ENCODE results near the gene TRIM31. TPM values are rescaled to one million over a fixed set of nuclear protein-coding genes. Genes with fewer than 3 reads are reported as not detected.

The TRIM31 gene
- total RNA-seq, 2 experiments from 2014 or later: not detected

DNA sequence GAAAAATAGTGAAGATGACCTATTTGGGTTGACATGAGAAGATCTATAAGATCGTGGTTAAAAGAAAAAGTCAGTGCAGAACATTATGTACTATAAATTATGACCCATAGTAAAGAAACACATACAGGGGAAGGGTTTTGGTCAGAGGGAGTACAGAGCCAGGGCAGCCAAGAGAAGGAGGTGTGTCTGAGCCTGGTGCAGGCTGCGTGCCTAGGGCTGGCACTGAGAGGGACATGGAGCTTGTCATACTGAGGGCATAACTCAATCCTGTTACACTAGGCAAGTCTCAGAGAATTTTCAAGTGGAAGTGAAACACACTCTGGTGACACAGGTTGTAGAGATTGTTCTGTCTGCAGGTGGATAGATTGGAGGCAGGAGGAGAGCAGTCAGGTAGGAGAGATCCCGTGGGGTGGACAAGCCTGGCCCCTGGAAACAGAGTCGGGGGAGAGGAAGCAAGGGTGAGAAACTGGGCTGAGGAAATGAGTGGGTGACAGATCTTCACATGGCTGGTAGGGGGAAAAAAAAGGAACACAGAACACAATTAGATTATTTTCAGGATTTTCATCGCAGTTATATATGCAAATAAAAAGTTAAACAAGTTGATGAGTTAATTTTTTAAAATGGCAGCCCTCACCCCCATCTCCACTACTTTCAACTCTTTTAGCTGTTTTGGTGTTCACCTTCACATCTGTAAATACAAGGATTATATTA is 18.8 kb downstream of the TRIM31 start:
- POLR2A ChIA-PET: no interaction called here
- peaks cover 13% of the 10 kb centered on the region for H3K4me1 Mint-ChIP-seq
- ATAC-seq: no peak
- H3K9me3 Mint-ChIP-seq (ENCODE audit: low read depth): no peaks in the 10 kb centered on the region
- DNase-seq: no peak
- H3K4me3 Mint-ChIP-seq: no peak overlapping the region
- H3K27me3 Mint-ChIP-seq: peaks cover 60% of the 10 kb centered on the region
- H3K36me3 Mint-ChIP-seq (ENCODE audit: low read depth): no peaks in the 10 kb centered on the region
- CTCF ChIA-PET: interaction anchor here (0.8 to 2.3 kb wide), 4 partner anchors 9 to 58 kb away, joined by 3 to 8 read pairs (median 4); no protein-coding TSS in a partner anchor
- intact Hi-C loops (cut with DNase I, micrococcal nuclease): no loop called here
- no peak overlapping the region for H3K27ac Mint-ChIP-seq

DNA sequence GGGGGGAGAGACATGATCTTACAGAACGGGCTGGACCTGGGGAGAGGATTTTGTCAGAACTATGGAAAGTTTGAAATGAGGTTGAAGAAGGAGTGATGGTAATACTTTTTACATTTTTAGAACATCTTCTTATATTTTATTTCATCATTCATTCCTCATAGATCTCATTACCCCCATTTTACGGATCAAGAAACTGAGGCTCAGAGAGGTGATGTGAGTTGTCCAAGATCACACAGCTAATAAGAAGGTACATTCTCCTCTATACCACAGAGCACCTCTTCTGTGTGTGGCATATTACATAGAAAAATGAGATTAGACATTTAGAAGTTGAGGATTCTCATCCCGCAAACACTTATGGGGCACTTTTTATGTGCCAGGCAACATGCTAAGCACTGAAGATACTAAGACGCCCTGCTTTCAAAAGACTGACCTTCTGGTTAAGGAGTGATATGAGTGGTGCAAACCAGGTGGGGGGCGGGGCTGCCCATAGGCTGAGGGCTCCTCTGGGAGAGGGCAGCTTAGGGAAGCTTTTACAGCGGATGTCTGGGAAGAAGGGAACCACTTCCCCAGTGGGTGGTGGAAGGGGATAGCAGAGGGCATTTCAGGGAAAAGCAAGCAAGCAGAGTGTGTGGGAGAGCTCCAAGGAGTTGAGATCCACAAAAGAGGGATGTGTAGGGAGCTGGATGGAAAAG is 19.9 kb downstream of the TRIM31 start:
- Mint-ChIP-seq H3K4me1 (peaks cover 7% of the 10 kb centered on the region), H3K36me3 (ENCODE audit: low read depth) (no peaks in the 10 kb centered on the region), H3K27ac (no peak overlapping the region), H3K9me3 (ENCODE audit: low read depth) (no peaks in the 10 kb centered on the region), H3K4me3 (no peak overlapping the region), H3K27me3 (peaks cover 53% of the 10 kb centered on the region)
- DNase-seq: no peak
- ChIA-PET POLR2A (no interaction called here), CTCF (interaction anchor here (1.1 to 2.3 kb wide), 3 partner anchors 10 to 57 kb away, joined by 3 to 8 read pairs (median 3); no protein-coding TSS in a partner anchor)
- ATAC-seq: no peak
- intact Hi-C loops (cut with DNase I, micrococcal nuclease): no loop called here

DNA sequence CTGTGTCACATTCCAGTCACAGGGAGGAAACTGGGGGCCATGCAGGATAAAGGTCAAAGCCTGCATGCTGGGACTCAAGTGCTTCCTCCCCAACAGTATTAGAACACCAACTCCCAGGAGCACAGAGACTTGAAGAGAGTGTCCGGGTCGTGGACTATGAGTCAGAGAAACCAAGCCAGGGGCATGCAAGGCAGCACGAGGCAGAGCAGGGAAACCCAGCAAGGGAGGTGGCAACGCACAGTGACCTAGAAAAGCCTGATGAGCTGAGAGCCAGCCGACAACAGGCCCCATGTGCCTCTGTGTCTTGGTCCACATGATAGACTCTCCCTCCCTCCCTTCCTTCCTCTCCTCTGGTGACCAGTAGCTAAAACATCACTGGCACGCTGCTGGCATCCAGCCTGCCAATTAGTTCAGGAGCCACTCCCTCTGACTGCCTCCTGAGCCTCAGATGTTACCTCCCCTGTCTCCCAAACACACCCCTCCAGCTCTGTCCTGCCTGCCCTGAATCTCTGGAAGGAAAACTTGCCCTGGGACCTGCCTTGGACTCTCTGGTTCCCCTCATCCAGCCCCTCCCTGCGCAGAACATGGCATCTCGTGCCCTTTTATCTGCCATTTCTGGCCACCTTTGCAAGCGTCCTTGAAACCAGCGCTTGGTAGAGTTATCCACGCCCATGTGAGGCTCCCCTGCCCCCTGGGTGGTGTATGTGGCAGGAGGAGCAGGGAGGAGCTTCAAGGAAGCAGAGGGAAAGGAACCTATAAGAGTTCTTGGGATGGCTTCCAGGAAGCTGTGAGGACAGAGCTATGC is 21.1 kb downstream of the TRIM31 start:
- ATAC-seq: no peak
- ChIA-PET CTCF (interaction anchor here (0.8 to 2.6 kb wide), 2 partner anchors 13 to 39 kb away, joined by 4 to 9 read pairs; no protein-coding TSS in a partner anchor), POLR2A (no interaction called here)
- intact Hi-C loops (cut with DNase I, micrococcal nuclease): no loop called here
- Mint-ChIP-seq H3K4me3 (no peak overlapping the region), H3K4me1 (no peaks in the 10 kb centered on the region), H3K36me3 (ENCODE audit: low read depth) (no peaks in the 10 kb centered on the region), H3K27ac (no peak overlapping the region), H3K27me3 (peaks cover 50% of the 10 kb centered on the region), H3K9me3 (ENCODE audit: low read depth) (no peaks in the 10 kb centered on the region)
- DNase-seq: no peak

DNA sequence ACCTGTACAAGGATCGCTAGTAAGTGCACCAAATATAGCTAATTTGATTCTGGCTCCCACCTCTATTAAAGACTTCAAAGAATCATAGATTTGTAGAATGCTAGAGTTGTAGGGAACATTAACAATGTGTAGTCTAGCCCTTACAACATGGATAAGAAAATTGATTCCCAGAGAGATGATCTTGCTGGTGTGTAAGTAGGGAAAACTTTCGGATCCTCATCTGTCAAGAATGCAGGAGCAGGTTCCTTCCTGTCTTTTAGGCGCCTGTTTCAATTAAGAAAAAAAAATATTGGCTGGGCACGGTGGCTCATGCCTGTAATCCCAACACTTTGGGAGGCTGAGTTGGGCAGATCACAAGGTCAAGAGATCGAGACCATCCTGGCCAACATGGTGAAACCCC is 25.0 kb downstream of the TRIM31 start:
- ATAC-seq: no peak
- H3K4me1 Mint-ChIP-seq: no peaks in the 10 kb centered on the region
- H3K9me3 Mint-ChIP-seq (ENCODE audit: low read depth): no peaks in the 10 kb centered on the region
- H3K27me3 Mint-ChIP-seq: peaks cover 36% of the 10 kb centered on the region
- intact Hi-C loops (cut with DNase I, micrococcal nuclease): no loop called here
- ChIA-PET POLR2A (no interaction called here), CTCF (interaction anchor here (0.6 to 2.1 kb wide), 7 partner anchors 8 to 320 kb away, joined by 3 to 9 read pairs (median 3); no protein-coding TSS in a partner anchor)
- no peak for DNase-seq
- no peaks in the 10 kb centered on the region for H3K36me3 Mint-ChIP-seq (ENCODE audit: low read depth)
- no peak overlapping the region for H3K27ac Mint-ChIP-seq
- no peak overlapping the region for H3K4me3 Mint-ChIP-seq

DNA sequence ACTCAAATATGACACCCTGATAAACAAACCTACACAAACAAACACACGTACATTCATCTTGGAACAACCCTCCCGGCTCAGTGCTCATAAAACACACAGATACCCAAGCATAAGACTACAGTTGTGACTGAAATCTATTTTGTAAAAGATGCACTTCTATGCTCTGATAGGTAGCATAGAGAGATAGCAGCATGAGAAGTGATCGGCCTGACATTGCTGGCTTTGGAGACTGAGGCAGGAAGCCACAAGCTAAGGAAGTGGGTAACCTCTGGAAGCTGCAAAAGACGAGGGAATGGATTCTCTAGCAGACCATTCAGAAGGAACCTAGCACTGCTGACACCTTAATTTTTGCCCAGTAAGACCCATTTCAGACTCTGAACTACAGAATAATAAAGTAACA is 35.7 kb downstream of the TRIM31 start:
- ChIA-PET POLR2A (no interaction called here), CTCF (interaction anchor here (0.5 to 2.7 kb wide), 5 partner anchors 10 to 281 kb away, joined by 3 to 9 read pairs (median 3); partner anchors contain the start of gene TRIM26)
- no peaks in the 10 kb centered on the region for H3K9me3 Mint-ChIP-seq (ENCODE audit: low read depth)
- H3K36me3 Mint-ChIP-seq (ENCODE audit: low read depth): no peaks in the 10 kb centered on the region
- no peak overlapping the region for H3K4me3 Mint-ChIP-seq
- ATAC-seq: no peak
- H3K27me3 Mint-ChIP-seq: peaks cover 28% of the 10 kb centered on the region
- H3K27ac Mint-ChIP-seq: no peak overlapping the region
- peaks cover 30% of the 10 kb centered on the region for H3K4me1 Mint-ChIP-seq
- intact Hi-C loops (cut with DNase I, micrococcal nuclease): no loop called here
- no peak for DNase-seq

DNA sequence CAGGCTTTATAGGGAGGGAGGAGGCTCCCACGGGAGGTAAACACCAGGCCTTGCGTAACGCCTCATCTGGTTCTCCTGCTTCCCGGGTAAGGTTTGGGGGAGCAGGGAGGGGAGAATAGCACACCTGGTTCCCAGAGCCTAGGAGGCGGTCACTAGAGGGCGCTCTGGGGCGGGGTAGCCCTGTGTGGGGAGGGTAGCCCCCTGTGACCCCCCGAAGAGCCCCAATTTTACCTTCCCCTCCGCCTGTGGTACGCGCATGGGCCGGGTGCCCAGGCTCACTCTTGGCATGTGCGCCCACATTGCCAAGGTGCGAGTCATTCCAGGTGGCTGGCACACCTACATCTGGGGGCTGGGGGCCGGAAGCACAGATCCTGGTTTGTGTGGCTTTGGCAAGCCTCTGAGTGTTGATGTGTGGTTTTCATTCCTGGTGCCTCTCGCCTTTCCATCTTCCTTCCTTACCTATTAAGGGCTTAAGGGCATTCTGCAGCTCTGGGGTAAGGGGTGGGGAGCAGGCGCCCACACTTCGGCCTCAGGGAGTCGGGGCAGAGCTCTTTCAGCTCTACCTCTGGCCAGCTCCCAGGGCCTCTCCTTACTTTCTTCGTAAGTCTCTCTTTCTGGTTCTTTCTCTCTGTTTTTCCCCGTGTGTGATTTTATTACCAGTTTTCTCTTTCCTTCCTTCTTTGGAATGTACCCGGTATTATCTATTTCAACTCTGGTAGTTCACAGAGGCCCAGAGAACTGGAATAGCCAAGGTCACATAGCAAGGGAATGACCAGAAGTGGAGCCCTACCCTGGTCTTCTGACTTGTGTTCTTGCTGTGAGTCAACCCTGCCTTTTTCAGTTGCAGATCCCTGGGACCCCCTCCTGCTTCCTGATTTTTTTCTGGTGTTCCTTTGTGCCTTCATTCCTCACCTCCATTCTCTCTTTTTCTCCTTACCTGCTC is 36.8 kb downstream of the TRIM31 start:
- Mint-ChIP-seq H3K9me3 (ENCODE audit: low read depth) (no peaks in the 10 kb centered on the region), H3K4me3 (peak overlapping the region; percentile 45), H3K36me3 (ENCODE audit: low read depth) (peaks cover 3% of the 10 kb centered on the region), H3K27ac (no peak overlapping the region), H3K27me3 (peaks cover 35% of the 10 kb centered on the region), H3K4me1 (peaks cover 34% of the 10 kb centered on the region)
- POLR2A ChIA-PET: no interaction called here
- intact Hi-C loops (cut with DNase I, micrococcal nuclease): no loop called here
- no peak for ATAC-seq
- DNase-seq: peak; percentile 57
- CTCF ChIA-PET: interaction anchor here (0.6 to 2.7 kb wide), 3 partner anchors 11 to 397 kb away, joined by 4 to 9 read pairs (median 4); no protein-coding TSS in a partner anchor

DNA sequence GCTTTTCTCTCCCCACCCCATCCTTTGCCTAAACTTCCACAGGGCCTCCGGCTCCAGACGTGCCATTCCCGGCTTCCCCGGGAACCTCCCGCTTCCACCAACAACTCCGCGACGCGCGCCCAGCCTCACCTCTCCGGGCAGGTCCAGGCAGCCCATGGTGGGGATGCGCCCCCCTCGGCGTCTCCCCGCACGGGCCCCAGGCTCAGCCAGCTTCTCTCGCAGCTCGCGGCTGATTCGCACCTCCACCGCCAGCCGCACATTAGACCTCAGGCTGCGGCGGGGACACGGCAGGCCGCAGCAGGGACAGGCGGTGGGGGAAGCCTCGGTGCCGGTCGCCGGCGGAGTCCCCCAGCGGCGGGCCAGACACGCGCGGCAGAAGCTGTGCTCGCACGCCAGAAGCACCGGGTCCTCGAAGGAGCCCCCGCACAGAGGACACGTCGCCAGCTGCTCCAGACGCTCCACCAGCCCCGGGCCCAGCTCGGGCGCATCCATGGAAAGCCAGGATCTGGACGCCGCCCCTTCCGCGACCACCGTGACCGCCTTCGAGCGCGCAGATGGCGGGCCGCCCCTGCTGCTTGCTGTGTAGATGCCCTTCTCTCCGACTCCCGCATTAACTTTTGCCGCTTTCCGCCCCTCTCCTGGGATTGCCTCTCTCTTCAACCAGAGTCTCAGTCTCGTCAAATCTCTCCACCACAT is 37.6 kb downstream of the TRIM31 start, which contains the start of gene RNF39:
TSS of gene RNF39 (minus strand) at position 676 of the 696 bp plus-strand sequence. CDS start at position 492, 184 bp downstream.
- H3K27me3 Mint-ChIP-seq: peaks cover 38% of the 10 kb centered on the region
- intact Hi-C loops (cut with DNase I, micrococcal nuclease): no loop called here
- ChIA-PET CTCF (interaction anchor here (0.9 to 1.3 kb wide), 4 partner anchors 9 to 58 kb away, joined by 3 to 4 read pairs (median 4); no protein-coding TSS in a partner anchor), POLR2A (no interaction called here)
- DNase-seq: peak; percentile 42
- peaks cover 39% of the 10 kb centered on the region for H3K4me1 Mint-ChIP-seq
- H3K36me3 Mint-ChIP-seq (ENCODE audit: low read depth): peaks cover 10% of the 10 kb centered on the region
- no peak within 1 kb of the TSS for H3K27ac Mint-ChIP-seq
- peak; percentile 24 for ATAC-seq
- no peaks in the 10 kb centered on the region for H3K9me3 Mint-ChIP-seq (ENCODE audit: low read depth)
- peak within 1 kb of the TSS; percentile 54 for H3K4me3 Mint-ChIP-seq

DNA sequence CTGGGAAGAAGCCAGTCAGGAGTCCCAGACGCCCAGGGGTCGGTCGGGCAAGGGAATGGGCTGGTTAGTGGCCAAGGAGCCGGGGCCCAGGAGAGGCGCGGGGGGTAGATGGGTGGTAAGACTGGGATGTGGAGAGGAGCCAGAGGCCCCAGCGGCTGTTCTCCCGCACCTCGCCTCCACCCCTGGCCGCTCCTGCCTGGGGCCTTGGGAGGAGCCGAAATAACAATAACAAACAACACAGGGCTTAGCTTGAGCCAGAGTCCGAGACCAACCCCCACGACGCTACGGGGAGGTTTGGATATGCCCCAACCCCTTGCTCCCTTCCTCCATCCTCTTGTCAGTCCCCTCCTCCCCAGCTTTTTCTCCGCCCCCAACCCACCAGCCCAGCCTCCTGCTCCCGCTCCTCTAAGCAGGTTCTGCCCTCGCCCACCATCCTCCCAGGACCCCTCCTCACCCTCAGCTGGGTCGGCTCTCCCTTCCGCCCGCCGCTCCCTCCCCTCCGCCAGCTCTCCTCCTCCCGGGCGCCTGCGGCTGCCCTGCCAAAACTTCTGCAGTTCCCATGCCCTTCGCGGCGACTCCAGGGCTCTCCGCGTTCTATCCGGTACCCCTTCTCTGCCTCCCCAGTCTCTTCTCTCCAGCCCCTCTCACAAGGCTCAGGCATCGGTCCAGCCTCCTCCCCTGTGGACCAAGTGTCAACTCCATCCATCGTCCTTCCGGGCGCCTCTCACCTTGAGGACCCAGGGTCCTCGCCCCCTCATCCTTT is 38.4 kb downstream of the TRIM31 start:
- Mint-ChIP-seq H3K27ac (no peak overlapping the region), H3K9me3 (ENCODE audit: low read depth) (no peaks in the 10 kb centered on the region), H3K4me1 (peaks cover 39% of the 10 kb centered on the region), H3K27me3 (peaks cover 38% of the 10 kb centered on the region), H3K36me3 (ENCODE audit: low read depth) (peaks cover 17% of the 10 kb centered on the region), H3K4me3 (peak overlapping the region; percentile 54)
- DNase-seq: no peak
- intact Hi-C loops (cut with DNase I, micrococcal nuclease): no loop called here
- peak; percentile 18 for ATAC-seq
- ChIA-PET CTCF (interaction anchor here (0.6 to 1.3 kb wide), 5 partner anchors 8 to 59 kb away, joined by 3 to 4 read pairs (median 3); no protein-coding TSS in a partner anchor), POLR2A (interaction anchor here (0.5 to 1.0 kb wide), 3 partner anchors 14 to 1305 kb away, joined by 3 to 7 read pairs (median 4); partner anchors contain the start of gene POLR1H)

DNA sequence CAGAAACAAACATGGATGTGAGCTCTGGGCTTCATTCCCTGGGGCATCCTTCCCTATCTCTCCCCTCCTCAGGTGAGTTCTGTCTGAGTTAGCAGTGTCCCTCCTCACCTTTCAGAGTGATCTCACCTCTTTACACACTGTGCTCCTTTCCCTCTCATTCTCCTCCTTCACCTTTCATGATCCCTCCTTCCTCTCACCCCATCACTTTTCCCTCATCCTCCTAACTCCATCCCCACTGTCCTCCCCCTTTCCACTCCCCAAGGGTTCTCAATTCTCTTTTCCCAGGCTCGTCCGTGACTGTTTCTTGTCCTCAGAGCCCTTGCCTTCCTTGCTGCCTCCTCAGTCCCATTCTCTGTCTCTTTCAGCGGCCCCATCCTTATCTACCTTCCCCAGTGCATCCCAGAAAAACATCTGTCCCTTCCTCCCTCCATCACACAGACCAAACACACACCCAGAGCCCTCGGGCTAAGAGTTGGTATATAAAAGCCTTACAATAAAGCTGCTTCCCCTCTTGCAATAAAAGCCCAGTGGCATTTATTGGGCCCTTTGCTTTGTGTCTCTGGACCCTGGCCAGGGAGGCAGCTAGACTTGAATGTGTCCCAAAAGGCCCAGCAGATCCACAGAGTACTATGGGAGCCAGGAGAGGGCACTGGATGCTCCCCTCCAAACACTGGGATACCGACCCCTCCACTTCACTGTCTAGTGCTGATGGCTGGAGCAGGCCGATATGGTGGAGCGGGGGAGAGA is 39.2 kb downstream of the TRIM31 start:
- Mint-ChIP-seq H3K27ac (no peak overlapping the region), H3K9me3 (ENCODE audit: low read depth) (no peaks in the 10 kb centered on the region), H3K27me3 (peaks cover 38% of the 10 kb centered on the region), H3K4me3 (peak overlapping the region; percentile 54), H3K4me1 (peaks cover 42% of the 10 kb centered on the region), H3K36me3 (ENCODE audit: low read depth) (peaks cover 23% of the 10 kb centered on the region)
- ChIA-PET POLR2A (interaction anchor here (0.6 to 1.0 kb wide), 2 partner anchors 13 to 1306 kb away, joined by 3 to 7 read pairs; partner anchors contain the start of gene POLR1H), CTCF (interaction anchor here (0.6 kb wide), 1 partner anchor 16 kb away, joined by 3 read pairs; no protein-coding TSS in a partner anchor)
- intact Hi-C loops (cut with DNase I, micrococcal nuclease): no loop called here
- DNase-seq (no peak), ATAC-seq (no peak)

All from activated CD4-positive, alpha-beta T cell treated with anti-CD3 and anti-CD28 coated beads for 36 hours (primary cell).